Measurements from ENCODE around the gene LRFN2.

- no peak for TF ChIP-seq EZH2 (IDR thresholded peaks at IDR 0.05; ENCODE audit: borderline replicate concordance)
- TF ChIP-seq CTCF (IDR thresholded peaks at IDR 0.05; ENCODE audit: poor library complexity) = no peak
- no peak for TF ChIP-seq EZH2phosphoT487 (IDR thresholded peaks at IDR 0.05; ENCODE audit: low read depth, severe bottlenecking, unreplicated experiment)
Observed at GRCh38 chr6:40425192-40425919, 161.8 kb downstream of the LRFN2 start.

Measured in hepatocyte (in vitro differentiated cells).